Brain pericyte (primary cell): ENCODE data around the gene CHST11.

Experiments
- DNase-seq: peaks from one replicate; pipeline ENCODE4 v3.0.0-alpha.2; 2012; ENCODE audit warnings: low read depth, low spot score

The CHST11 gene

GRCh38 chr12:104480826-104481440 is 24.2 kb downstream of the CHST11 start:
- no peak for DNase-seq

- no peak for DNase-seq
Observed at GRCh38 chr12:104482113-104482512, 25.4 kb downstream of the CHST11 start.

- no peak for DNase-seq
Observed at GRCh38 chr12:104482748-104483147, 26.0 kb downstream of the CHST11 start.

GRCh38 chr12:104484079-104484478 is 27.3 kb downstream of the CHST11 start:
- DNase-seq: no peak

GRCh38 chr12:104485651-104486362 is 29.1 kb downstream of the CHST11 start:
- DNase-seq: no peak

GRCh38 chr12:104486363-104486750 is 29.6 kb downstream of the CHST11 start:
- no peak for DNase-seq

GRCh38 chr12:104486943-104487819 is 30.4 kb downstream of the CHST11 start:
- DNase-seq: no peak

GRCh38 chr12:104488374-104488773 is 31.6 kb downstream of the CHST11 start:
- no peak for DNase-seq

- no peak for DNase-seq
Observed at GRCh38 chr12:104490186-104490585, 33.4 kb downstream of the CHST11 start.

- no peak for DNase-seq
Observed at GRCh38 chr12:104490850-104491249, 34.1 kb downstream of the CHST11 start.

GRCh38 chr12:104493496-104493895 is 36.7 kb downstream of the CHST11 start:
- no peak for DNase-seq

- no peak for DNase-seq
Observed at GRCh38 chr12:104494137-104494792, 37.5 kb downstream of the CHST11 start.

GRCh38 chr12:104494793-104495158 is 38.0 kb downstream of the CHST11 start:
- DNase-seq: peak; percentile 41

GRCh38 chr12:104495786-104496185 is 39.0 kb downstream of the CHST11 start:
- no peak for DNase-seq

- DNase-seq: no peak
Observed at GRCh38 chr12:104496336-104496735, 39.6 kb downstream of the CHST11 start.

- DNase-seq: no peak
Observed at GRCh38 chr12:104498211-104498801, 41.6 kb downstream of the CHST11 start.

- DNase-seq: no peak
Observed at GRCh38 chr12:104499668-104500332, 43.1 kb downstream of the CHST11 start.

GRCh38 chr12:104501115-104501514 is 44.4 kb downstream of the CHST11 start:
- no peak for DNase-seq

GRCh38 chr12:104501660-104502059 is 44.9 kb downstream of the CHST11 start:
- no peak for DNase-seq

- DNase-seq: no peak
Observed at GRCh38 chr12:104502217-104502616, 45.5 kb downstream of the CHST11 start.

- DNase-seq: no peak
Observed at GRCh38 chr12:104502638-104503037, 45.9 kb downstream of the CHST11 start.
